IgD-negative memory B cell (primary cell): ENCODE data around the gene TOX3. TPM values are rescaled to one million over a fixed set of nuclear protein-coding genes. Genes with fewer than 3 reads are reported as not detected.

ENCODE experiments used
- H3K27ac Mint-ChIP-seq, 3 donors: one replicate each; pipeline ENCODE4 v1.8.0; 2020 to 2022; ENCODE audit warnings: mild to moderate bottlenecking in 3 of 3, mixed read lengths in 3 of 3, moderate library complexity in 1 of 3
- H3K27me3 Mint-ChIP-seq: one replicate; pipeline ENCODE4 v1.8.0; 2021; ENCODE audit warnings: mixed read lengths
- H3K36me3 Mint-ChIP-seq: one replicate; pipeline ENCODE4 v1.8.0; 2020; ENCODE audit warnings: mild to moderate bottlenecking, mixed read lengths
- H3K4me1 Mint-ChIP-seq, 3 donors: one replicate each; pipeline ENCODE4 v1.8.0; 2020 to 2022; ENCODE audit warnings: mixed read lengths in 3 of 3, mild to moderate bottlenecking in 1 of 3
- H3K4me3 Mint-ChIP-seq, 4 donors: one replicate each; pipeline ENCODE4 v1.8.0; 2020 to 2022; ENCODE audit warnings: mild to moderate bottlenecking in 4 of 4, mixed read lengths in 4 of 4, moderate library complexity in 3 of 4
- H3K9me3 Mint-ChIP-seq, 3 donors: one replicate each; pipeline ENCODE4 v1.8.0; 2020 to 2021; ENCODE audit warnings: mixed read lengths in 3 of 3, mild to moderate bottlenecking in 1 of 3
- polyA plus RNA-seq: library from polyadenylated mRNA; unstranded; fragments of 300-500 nt; fragmentation: Illumina TruSeq; gene quantifications from one replicate; pipeline ENCODE4 v1.2.3, GENCODE V29; 2021

Gene TOX3
- polyA plus RNA-seq, 1 donor from 2014 or later = not detected

GRCh38 chr16:52470585-52470984 is 76.4 kb downstream of the TOX3 start:
- Mint-ChIP-seq H3K27me3 (no peaks in the 10 kb centered on the region), H3K4me3 (no peak overlapping the region), H3K9me3 (peaks cover 3 to 5% (median 4%) of the 10 kb centered on the region in 3 donors), H3K36me3 (no peaks in the 10 kb centered on the region), H3K27ac (no peak overlapping the region), H3K4me1 (no peaks in the 10 kb centered on the region)

GRCh38 chr16:52469775-52470174 is 77.2 kb downstream of the TOX3 start:
- Mint-ChIP-seq H3K27ac (no peak overlapping the region), H3K36me3 (no peaks in the 10 kb centered on the region), H3K4me1 (no peaks in the 10 kb centered on the region), H3K4me3 (no peak overlapping the region), H3K9me3 (peaks cover 3 to 5% (median 4%) of the 10 kb centered on the region in 3 donors), H3K27me3 (no peaks in the 10 kb centered on the region)

- Mint-ChIP-seq H3K4me1 (no peaks in the 10 kb centered on the region), H3K27ac (no peak overlapping the region), H3K9me3 (peaks cover 2 to 4% (median 3%) of the 10 kb centered on the region in 3 donors), H3K27me3 (no peaks in the 10 kb centered on the region), H3K4me3 (no peak overlapping the region), H3K36me3 (no peaks in the 10 kb centered on the region)
These were observed 77.9 kb downstream of the TOX3 start for GRCh38 chr16:52469091-52469490.

- H3K36me3 Mint-ChIP-seq = no peaks in the 10 kb centered on the region
- H3K4me1 Mint-ChIP-seq = no peaks in the 10 kb centered on the region
- H3K9me3 Mint-ChIP-seq = peaks cover 0 to 2% (median 0%) of the 10 kb centered on the region in 3 donors
- H3K27ac Mint-ChIP-seq = no peak overlapping the region
- H3K27me3 Mint-ChIP-seq = no peaks in the 10 kb centered on the region
- no peak overlapping the region for H3K4me3 Mint-ChIP-seq
These were observed 79.2 kb downstream of the TOX3 start for GRCh38 chr16:52467753-52468152.

GRCh38 chr16:52466994-52467393 is 79.9 kb downstream of the TOX3 start:
- H3K27me3 Mint-ChIP-seq = no peaks in the 10 kb centered on the region
- H3K4me1 Mint-ChIP-seq = no peaks in the 10 kb centered on the region
- H3K36me3 Mint-ChIP-seq = no peaks in the 10 kb centered on the region
- H3K4me3 Mint-ChIP-seq = no peak overlapping the region
- H3K27ac Mint-ChIP-seq = no peak overlapping the region
- H3K9me3 Mint-ChIP-seq = peaks cover 0 to 2% (median 0%) of the 10 kb centered on the region in 3 donors

- no peaks in the 10 kb centered on the region for H3K4me1 Mint-ChIP-seq
- H3K27ac Mint-ChIP-seq = no peak overlapping the region
- H3K9me3 Mint-ChIP-seq = peaks cover 0 to 2% (median 0%) of the 10 kb centered on the region in 3 donors
- H3K36me3 Mint-ChIP-seq = no peaks in the 10 kb centered on the region
- no peak overlapping the region for H3K4me3 Mint-ChIP-seq
- no peaks in the 10 kb centered on the region for H3K27me3 Mint-ChIP-seq
These were observed 81.2 kb downstream of the TOX3 start for GRCh38 chr16:52465711-52466267.

- Mint-ChIP-seq H3K4me3 (no peak overlapping the region), H3K27me3 (no peaks in the 10 kb centered on the region), H3K36me3 (no peaks in the 10 kb centered on the region), H3K9me3 (peaks cover 0 to 2% (median 1%) of the 10 kb centered on the region in 3 donors), H3K27ac (no peak overlapping the region), H3K4me1 (no peaks in the 10 kb centered on the region)
These were observed 83.0 kb downstream of the TOX3 start for GRCh38 chr16:52463904-52464303.

GRCh38 chr16:52462816-52463215 is 84.1 kb downstream of the TOX3 start:
- no peaks in the 10 kb centered on the region for H3K4me1 Mint-ChIP-seq
- H3K36me3 Mint-ChIP-seq = no peaks in the 10 kb centered on the region
- H3K27me3 Mint-ChIP-seq = no peaks in the 10 kb centered on the region
- no peak overlapping the region for H3K4me3 Mint-ChIP-seq
- H3K9me3 Mint-ChIP-seq = peaks cover 0 to 2% (median 1%) of the 10 kb centered on the region in 3 donors
- H3K27ac Mint-ChIP-seq = no peak overlapping the region

GRCh38 chr16:52460639-52461178 is 86.2 kb downstream of the TOX3 start:
- Mint-ChIP-seq H3K27ac (no peak overlapping the region), H3K4me3 (no peak overlapping the region), H3K27me3 (no peaks in the 10 kb centered on the region), H3K36me3 (no peaks in the 10 kb centered on the region), H3K9me3 (peaks cover 0 to 2% (median 1%) of the 10 kb centered on the region in 3 donors), H3K4me1 (no peaks in the 10 kb centered on the region)

GRCh38 chr16:52456368-52456767 is 90.6 kb downstream of the TOX3 start:
- Mint-ChIP-seq H3K9me3 (peaks cover 3 to 4% (median 4%) of the 10 kb centered on the region in 3 donors), H3K4me3 (no peak overlapping the region), H3K4me1 (no peaks in the 10 kb centered on the region), H3K27me3 (no peaks in the 10 kb centered on the region), H3K36me3 (no peaks in the 10 kb centered on the region), H3K27ac (no peak overlapping the region)

GRCh38 chr16:52455549-52456277 is 91.2 kb downstream of the TOX3 start:
- H3K27ac Mint-ChIP-seq = no peak overlapping the region
- H3K4me3 Mint-ChIP-seq = no peak overlapping the region

GRCh38 chr16:52453644-52454043 is 93.3 kb downstream of the TOX3 start:
- H3K9me3 Mint-ChIP-seq = peaks cover 3 to 6% (median 4%) of the 10 kb centered on the region in 3 donors
- no peaks in the 10 kb centered on the region for H3K27me3 Mint-ChIP-seq
- H3K4me3 Mint-ChIP-seq = no peak overlapping the region
- H3K27ac Mint-ChIP-seq = no peak overlapping the region
- no peaks in the 10 kb centered on the region for H3K36me3 Mint-ChIP-seq
- no peaks in the 10 kb centered on the region for H3K4me1 Mint-ChIP-seq

More at GRCh38 chr16:52455549-52456277, 91.2 kb downstream of the TOX3 start:
- Mint-ChIP-seq H3K36me3 (no peaks in the 10 kb centered on the region), H3K9me3 (peaks cover 3 to 4% (median 4%) of the 10 kb centered on the region in 3 donors), H3K27me3 (no peaks in the 10 kb centered on the region), H3K4me1 (no peaks in the 10 kb centered on the region)

GRCh38 chr16:52451971-52452421 is 94.9 kb downstream of the TOX3 start:
- H3K4me3 Mint-ChIP-seq = no peak overlapping the region
- no peak overlapping the region for H3K27ac Mint-ChIP-seq
- H3K9me3 Mint-ChIP-seq = peaks cover 3 to 6% (median 4%) of the 10 kb centered on the region in 3 donors
- no peaks in the 10 kb centered on the region for H3K36me3 Mint-ChIP-seq
- no peaks in the 10 kb centered on the region for H3K27me3 Mint-ChIP-seq
- H3K4me1 Mint-ChIP-seq = no peaks in the 10 kb centered on the region

- H3K27me3 Mint-ChIP-seq = no peaks in the 10 kb centered on the region
- H3K4me1 Mint-ChIP-seq = no peaks in the 10 kb centered on the region
- H3K4me3 Mint-ChIP-seq = no peak overlapping the region
- no peak overlapping the region for H3K27ac Mint-ChIP-seq
- H3K36me3 Mint-ChIP-seq = no peaks in the 10 kb centered on the region
- H3K9me3 Mint-ChIP-seq = peaks cover 3 to 6% (median 4%) of the 10 kb centered on the region in 3 donors
These were observed 96.0 kb downstream of the TOX3 start for GRCh38 chr16:52450916-52451315.

- no peak overlapping the region for H3K27ac Mint-ChIP-seq
- H3K36me3 Mint-ChIP-seq = no peaks in the 10 kb centered on the region
- H3K27me3 Mint-ChIP-seq = no peaks in the 10 kb centered on the region
- no peak overlapping the region for H3K4me3 Mint-ChIP-seq
- H3K9me3 Mint-ChIP-seq = peaks cover 3 to 6% (median 4%) of the 10 kb centered on the region in 3 donors
- H3K4me1 Mint-ChIP-seq = no peaks in the 10 kb centered on the region
These were observed 96.7 kb downstream of the TOX3 start for GRCh38 chr16:52450241-52450640.
